GM18861 (cell line): Measurements from ENCODE around the gene NCAM2.
"Not testable (repeated sequence)": the region's sequence is repeated elsewhere in the genome, so short reads cannot be mapped to it uniquely, and the experiment has no call there.

Source experiments
- ATAC-seq: cut with Tn5 transposase; IDR thresholded peaks from one replicate; pipeline ENCODE4 v1.9.1; 2021; ENCODE audit not compliant: unreplicated experiment

NCAM2 gene

DNA sequence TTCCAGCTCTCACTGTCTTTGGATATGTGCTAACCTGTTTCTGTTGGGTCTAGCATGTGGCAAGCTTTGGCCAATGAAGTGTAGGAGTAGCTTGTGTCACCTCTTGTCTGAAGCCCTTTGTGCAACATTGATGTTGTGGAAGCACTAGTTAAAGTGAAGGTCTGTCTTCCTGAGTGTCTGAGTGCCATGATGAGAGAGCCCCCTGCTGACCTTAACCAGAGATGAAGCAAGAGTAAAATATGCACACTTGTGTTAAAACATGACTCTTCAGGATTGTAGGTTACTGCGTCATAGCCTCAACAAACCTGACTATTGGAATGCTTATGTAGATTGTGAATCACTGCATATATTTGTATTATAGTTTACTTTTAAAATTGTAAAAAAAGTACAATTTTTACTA, 103.7 kb downstream of the NCAM2 start:
- ATAC-seq: no peak

DNA sequence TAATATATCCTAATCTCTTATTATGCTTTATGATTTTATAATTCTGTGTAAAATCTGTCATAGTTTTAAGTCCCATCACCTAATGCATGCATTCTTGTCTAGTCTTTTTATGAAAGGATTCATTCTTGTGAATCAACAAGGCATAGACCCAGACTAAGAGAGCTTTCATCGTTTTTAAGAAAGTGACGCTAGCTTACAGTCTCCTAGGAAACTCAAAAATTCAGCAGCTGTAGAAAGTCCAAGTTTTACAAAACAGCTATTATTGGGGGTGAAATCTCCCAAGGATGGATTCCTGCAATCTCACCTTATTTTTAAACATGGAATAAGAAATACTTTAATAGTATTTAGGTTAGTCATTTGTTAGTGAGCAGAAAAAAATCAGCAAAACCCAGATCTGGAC, 104.7 kb downstream of the NCAM2 start:
- no peak for ATAC-seq

DNA sequence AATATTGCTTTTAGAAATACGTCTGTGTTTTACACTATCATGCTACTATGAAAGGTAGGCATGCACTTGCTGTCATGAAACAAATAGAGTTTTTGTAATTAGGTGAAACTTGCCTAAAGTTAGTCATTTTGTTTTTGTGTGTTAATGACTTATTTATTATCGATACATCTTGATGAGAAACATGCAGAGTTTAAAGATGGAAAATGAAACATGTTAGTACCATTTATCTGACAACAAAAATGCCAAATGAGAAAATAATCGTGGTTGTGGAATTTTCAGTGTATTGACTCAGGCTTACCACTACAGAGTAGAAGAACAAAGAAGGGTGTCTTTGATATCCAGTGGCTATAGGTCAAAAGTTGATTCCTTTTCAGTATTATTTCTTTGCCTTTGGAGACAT, 105.5 kb downstream of the NCAM2 start:
- ATAC-seq: no peak

DNA sequence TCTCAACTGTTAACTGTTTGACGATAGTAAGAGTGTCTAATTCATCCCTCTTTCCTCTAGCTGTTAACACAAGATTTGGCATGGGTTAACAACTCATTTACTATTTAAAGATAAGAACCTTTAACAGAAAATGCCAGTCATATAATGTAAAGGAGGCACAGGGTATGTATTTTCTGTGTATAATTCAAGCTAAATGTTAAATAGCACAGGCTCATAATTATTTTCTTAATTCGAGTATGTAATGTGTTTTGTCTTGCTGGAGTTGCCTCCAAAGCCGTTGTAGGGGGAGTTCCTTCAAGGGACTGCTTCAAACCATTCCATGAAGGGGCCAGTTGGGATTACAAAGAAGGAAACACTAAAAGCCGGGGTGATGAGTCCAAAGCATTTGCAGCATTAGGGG, 111.5 kb downstream of the NCAM2 start:
- ATAC-seq: no peak

DNA sequence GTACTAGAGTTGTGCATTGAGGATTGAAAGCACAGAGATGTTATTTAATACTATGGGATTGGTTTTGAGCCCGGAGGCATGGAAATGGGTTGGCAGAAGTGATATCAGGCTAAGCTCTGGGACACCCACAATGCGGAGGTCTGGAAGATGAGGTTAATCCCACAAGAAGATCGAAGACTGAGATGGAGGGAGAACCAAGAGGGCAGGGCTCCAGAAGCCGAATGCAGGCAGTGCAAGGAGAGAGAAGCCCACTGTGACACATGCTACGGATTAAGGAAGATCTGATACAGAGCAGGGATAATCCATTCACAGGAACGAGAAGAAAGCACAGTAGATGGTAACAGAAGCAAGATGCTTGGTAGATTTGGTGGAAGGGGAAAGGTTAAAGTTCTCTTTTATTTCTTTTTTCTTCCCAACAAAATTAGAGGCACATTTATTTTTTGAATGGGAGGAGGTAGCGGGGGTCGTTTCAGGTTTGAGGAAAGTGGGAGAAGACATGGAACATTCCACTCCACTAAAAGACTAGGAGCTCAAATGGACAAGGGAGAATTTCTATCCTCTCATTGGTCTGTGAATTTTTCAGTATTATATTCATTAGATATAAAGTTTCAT, 113.2 kb downstream of the NCAM2 start:
- ATAC-seq: no peak

DNA sequence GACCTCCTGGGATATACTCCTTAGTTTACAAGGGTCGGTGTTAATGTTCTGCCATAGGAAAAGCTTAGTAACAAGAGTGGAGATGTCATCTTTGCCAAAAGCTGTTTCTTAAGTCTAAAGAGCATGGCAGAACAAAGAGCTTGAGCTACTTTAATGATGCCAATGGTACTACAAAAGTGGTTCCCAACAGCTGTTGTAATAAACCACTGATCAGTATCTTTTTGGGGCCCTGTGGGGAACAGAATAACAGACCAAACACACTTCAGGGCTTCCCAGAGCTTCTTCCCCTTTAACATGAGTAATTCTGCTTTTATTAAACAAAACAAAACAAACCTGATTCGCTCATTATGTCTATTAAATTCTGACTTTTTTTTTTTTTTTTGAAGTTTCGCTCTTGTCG, 116.3 kb downstream of the NCAM2 start:
- no peak for ATAC-seq

DNA sequence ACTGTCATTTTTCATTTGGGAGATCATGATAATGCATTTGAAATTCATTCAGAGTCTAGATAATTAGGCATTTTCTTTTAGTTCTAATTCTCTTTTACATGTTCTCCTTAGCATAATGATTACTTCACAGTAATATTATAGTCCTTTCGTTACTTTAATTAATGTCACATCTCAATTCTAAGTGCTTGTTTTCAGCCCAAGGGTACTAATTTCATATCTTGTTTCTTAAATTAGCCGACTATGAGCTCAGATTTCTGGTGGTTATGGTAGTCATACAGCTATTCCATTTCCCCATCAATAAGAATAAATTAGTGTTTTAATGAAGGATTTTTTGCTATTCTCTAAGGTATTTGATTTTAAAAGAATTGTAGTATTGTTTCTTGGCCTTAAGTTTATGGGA, 120.9 kb downstream of the NCAM2 start:
- ATAC-seq: no peak

DNA sequence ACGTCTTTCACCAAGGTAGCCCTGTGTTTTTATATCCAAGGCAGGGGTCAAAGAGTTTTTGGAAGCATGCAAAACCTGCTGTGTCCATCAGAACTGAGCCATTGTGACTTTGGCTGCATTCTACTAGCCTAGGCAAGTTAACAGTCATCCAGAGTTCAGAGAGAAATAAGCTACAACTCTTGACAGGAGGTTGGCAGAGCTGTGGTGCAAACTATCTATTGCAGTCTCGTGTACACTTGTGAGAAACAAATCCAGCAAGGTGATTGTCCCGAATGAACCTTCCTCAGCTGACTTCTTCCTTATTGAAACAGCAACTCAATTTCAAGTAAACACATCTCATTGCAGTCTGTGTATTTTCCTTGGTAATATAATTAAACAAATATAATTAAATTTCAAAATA, 124.5 kb downstream of the NCAM2 start:
- no peak for ATAC-seq

DNA sequence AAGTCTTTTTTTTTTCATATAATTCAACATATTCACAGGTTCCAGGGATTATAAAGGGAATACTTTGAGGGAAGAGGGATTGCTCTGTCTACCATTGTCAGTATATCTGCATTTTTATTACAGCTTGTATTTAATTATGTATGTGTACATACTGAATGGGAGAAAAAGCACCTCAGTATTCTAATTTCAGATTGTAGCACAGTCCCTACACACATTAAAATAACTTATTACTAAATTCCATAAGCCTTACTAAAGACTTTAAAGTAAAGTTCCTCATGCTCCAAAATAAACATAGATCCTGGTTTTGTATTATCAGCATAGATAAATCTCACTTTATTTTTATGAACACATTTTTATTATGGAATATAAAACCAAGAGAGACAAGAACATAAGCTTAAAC, 134.2 kb downstream of the NCAM2 start:
- ATAC-seq: no peak

DNA sequence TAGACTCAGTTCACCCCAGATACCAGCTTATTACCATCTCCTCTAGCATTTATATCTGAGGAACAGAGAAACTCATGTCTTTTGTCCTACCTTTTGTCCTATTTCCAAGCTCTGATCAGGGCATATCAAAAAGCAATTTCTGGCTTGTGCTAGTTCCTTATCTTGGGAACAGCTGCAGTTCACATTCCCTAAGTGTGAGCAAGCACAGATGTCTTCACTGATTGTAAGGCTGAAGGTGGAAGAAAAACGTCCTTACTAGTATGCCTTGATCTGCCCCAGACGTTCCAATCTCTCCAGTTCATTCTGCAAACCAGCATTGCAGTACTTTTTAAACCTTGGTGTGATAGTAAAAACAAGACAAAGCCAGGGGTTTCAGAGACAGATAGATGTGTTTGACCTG, 139.8 kb downstream of the NCAM2 start:
- ATAC-seq: no peak

DNA sequence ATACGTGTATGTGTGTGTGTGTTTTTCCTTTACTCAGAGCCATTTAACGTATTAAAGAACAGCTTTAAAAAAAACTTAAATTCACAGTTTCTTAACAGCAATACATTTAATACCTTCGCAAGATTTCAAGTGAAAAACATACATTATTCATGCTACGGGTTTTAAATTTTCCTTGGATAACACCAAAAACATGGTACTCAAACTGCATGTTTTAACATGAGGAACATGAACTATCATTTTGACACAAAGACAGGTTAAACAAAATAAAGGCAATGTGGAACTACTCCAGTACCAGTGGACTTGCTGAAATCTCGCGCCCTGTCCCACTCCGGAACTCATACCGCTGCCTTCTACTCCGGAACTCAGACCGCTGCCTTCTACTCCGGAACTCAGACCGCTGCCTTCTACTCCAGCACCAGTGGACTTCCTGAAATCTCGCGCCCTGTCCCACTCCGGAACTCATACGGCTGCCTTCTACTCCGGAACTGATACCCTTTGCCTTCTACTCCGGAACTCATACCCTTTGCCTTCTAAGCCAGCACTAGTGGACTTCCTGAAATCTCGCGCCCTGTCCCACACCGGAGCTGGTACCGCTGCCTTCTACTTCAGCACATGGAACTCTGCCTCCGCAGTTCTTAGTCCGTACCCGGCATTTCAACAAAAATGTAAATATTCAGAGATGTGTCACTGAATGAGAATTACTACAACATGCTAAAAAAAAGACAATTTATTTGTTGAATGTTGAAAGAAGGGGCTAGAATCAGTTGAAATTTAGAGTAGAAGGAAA, 148.6 kb downstream of the NCAM2 start:
- ATAC-seq: no peak

DNA sequence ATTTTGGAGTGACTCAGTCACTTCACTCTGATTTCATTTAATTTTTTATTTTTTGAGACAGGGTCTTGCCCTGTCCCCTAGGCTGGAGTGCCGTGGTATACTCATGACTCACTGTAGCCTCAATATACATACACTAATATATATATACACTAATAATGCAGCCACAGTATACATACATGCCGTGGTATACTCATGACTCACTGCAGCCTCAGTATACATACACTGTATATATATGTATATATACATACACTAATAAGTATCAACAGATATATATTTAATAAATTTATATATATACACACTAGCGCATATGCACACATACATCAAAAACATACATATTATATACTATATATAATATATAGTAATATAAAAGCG, 149.2 kb downstream of the NCAM2 start:
- no peak for ATAC-seq

DNA sequence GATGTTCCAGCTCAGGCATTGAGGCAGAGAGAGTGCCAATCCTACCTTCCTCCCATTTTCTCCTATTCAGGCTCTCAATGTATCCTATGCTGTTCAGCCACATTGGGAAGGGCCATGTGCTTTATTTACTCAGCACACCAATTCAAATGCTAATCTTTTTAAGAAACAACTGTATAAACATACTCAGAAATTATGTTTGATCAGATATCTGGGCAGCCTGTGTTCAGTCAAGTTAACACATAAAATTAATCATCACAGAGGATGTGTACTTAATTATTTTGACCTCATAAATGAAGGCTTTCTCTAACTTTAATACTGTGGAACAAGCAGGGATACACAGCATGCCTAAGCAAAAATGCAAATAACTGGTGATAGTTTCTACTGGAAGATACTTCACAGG, 149.8 kb downstream of the NCAM2 start:
- ATAC-seq: no peak

DNA sequence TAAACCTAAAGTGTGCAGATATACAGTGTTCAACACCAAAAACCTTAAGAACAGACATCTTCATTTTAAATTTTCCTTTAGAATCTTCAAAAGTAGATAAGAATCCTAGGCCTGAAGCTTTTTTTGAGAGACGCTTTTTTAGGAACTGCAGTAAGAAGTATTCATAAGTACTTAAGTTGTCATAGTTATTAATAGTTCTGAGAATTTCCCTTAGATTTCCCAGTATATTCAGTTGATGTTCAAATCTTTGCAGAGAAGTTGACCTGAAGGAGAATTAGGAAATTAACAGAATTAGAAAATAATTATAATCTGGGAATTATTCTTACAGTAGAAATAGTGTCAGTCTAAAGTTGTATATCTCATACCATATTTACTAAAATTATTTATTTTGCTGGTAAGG, 150.3 kb downstream of the NCAM2 start:
- no peak for ATAC-seq

DNA sequence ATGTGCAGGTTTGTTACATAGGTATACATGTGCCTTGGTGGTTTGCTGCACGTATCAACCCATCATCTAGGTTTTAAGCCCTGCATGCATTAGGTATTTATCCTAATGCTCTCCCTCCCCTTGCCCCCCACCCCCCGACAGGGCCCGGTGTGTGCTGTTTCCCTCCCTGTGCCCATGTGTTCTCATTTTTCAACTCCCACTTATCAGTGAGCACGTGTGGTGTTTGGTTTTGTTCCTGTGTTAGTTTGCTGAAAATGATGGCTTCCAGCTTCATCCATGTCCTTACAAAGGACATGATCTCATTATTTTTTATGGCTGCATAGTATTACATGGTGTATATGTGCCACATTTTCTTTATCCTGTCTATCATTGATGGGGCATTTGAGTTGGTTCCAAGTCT, 151.2 kb downstream of the NCAM2 start:
- ATAC-seq: not testable (repeated sequence)

DNA sequence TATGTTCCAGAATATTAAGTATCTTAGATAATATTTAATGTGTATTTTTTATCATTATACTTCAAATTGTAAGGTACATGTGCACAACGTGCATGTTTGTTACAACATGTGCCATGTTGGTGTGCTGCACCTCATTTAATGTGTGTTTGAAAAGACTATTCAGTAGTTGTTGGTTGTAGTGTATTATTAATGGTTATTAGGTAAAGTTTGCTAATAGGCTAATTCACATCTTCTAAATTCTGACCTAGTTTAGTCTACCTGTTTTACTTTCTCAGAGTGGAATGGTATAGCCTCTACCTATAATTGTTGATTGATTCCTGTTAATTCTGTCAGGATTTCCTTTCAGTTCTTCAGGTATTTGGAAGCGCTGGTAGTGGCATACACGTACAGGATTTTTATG, 153.0 kb downstream of the NCAM2 start:
- no peak for ATAC-seq

DNA sequence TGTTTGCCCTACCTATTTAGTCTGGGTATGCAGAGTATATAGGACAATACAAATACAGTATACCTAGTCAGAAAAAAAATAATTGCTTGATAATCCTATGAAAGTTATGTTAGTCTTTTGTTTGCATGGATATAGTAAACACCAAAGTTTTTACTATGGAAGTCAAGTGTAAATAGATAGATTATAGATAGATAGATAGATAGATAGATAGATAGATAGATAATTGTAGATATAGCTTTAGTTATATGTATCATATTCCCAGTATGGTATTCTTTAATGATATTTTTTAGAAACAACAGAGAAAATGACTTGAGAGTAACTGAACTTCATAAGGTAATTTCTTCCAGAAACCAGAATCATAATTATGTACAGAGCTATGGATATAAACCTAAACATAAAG, 158.2 kb downstream of the NCAM2 start:
- ATAC-seq: no peak

DNA sequence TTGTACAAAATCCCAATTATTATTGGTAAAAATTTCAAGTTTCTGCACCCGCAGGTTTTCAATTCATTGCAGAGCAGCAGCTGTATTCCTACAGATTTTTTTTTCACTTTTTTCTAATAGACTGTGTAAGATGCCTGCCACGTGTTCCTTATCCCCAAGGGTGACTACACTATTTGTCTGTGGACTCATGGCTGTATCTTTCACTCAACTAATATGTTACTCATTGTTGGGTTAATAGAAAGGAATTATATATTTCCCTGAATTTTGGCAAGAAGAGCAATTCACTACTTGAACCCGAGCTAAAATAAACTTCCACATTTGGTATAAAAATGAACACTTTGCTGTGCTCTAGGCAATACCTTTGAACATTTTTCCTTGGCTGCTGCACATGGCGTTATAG, 158.7 kb downstream of the NCAM2 start:
- no peak for ATAC-seq

DNA sequence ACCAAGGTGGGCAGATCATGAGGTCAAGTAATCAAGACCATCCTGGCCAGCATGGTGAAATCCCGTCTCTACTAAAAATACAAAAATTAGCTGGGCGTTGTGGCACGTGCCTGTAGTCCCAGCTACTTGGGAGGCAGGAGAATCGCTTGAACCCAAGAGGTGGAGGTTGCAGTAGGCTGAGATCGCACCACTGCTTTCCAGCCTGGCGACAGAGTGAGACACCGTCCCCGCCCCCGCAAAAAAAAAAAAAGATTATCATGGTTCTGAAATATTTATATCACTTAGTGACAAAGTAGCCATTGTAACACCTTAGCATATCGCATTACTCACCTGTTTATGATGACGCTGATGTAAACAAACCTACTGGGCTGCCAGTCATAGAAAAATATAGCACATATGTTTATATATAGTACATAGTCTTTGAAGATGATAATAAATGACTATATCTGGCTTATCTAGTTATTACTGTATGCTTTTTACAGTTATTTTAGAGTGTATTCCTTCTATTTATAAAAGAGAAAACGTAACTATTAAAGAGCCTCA, 160.2 kb downstream of the NCAM2 start:
- no peak for ATAC-seq

DNA sequence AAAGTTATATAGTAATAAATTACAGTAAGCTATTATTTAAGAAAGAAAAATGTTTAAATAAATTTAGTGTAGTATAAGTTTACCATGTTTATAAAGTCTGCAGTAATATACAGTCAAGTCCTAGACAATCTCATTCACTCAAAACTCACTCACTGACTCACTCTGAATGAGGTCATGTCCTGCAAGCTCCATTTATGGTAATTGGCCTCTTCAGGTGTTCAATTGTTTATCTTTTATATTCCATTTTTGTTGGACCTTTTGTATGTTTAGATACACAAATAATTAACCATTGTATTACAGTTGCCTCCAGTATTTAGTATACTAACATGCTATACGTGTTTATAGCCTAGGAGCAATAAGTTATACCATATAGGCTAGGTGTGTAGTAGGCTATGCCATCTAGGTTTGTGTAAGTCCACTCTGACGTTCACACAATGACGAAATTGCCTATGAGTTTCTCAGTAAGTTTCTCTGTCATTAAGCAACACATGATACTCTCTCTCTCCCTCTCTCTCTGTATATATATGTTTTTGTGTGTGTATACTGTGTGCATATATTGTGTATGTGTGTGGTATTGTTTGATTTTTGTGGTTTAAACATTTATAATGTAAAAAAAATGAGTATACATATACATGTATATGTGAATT, 161.2 kb downstream of the NCAM2 start:
- ATAC-seq: no peak

DNA sequence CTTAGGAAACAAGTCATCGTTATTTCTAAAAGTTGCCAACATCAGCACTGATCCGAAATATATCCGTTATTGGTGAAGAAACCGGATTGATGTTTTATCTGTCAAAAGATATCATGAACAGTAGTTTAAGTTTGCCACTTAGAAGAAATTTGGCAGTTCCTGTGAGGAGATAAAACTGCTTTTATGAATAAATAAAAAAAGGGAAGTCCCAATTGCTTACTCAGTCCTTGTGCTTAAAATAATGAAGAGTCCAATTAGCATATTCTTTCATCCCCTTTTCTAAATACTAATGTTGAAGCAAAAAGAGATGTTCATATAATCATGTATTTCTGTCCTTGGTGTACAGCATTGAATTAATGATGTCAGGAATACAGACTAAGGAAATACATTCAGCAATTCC, 164.6 kb downstream of the NCAM2 start:
- ATAC-seq: no peak

DNA sequence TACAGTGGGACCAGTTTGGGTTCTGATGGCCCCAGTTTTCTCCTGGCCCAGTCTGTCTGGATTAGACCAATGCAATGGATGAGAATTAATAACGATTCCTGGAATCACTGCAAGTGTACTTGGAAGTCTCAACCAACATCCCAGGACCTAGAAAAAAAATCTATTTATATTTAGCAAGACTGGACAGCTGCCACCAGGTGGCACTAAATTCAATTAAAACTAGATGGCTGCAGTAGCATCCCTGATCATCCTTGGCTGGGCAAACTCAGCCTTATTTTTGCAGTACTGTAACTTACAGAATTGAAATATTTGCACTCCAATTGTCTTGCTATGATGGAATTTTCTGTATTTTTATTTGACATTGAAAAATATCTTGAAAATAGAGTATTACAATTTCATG, 165.7 kb downstream of the NCAM2 start:
- no peak for ATAC-seq
